Choroid plexus epithelial cell (primary cell): ENCODE results near the gene ZFP92.
"Not testable (repeated sequence)": the region's sequence is repeated elsewhere in the genome, so short reads cannot be mapped to it uniquely, and the experiment has no call there.

Source experiments
- DNase-seq: peaks from one replicate; pipeline ENCODE4 v3.0.0-alpha.2; 2010; ENCODE audit warnings: low read depth
- H3K4me3 ChIP-seq: 2 replicates; pipeline ENCODE4 v1.5.1; 2011; ENCODE audit warnings: low read depth, mild to moderate bottlenecking, control low read depth, low read length, moderate library complexity
- CTCF ChIP-seq: conservative IDR thresholded peaks from 2 replicates; pipeline ENCODE4 v1.5.1; 2011; ENCODE audit warnings: low read depth, mild to moderate bottlenecking, control low read depth, inconsistent platforms, low read length, moderate library complexity

ZFP92 gene

GRCh38 chrX:153396320-153397195 lies 14.7 kb upstream of the ZFP92 start:
- H3K4me3 ChIP-seq: no peak overlapping the region
- DNase-seq: no peak
- no peak for TF ChIP-seq CTCF

DNA sequence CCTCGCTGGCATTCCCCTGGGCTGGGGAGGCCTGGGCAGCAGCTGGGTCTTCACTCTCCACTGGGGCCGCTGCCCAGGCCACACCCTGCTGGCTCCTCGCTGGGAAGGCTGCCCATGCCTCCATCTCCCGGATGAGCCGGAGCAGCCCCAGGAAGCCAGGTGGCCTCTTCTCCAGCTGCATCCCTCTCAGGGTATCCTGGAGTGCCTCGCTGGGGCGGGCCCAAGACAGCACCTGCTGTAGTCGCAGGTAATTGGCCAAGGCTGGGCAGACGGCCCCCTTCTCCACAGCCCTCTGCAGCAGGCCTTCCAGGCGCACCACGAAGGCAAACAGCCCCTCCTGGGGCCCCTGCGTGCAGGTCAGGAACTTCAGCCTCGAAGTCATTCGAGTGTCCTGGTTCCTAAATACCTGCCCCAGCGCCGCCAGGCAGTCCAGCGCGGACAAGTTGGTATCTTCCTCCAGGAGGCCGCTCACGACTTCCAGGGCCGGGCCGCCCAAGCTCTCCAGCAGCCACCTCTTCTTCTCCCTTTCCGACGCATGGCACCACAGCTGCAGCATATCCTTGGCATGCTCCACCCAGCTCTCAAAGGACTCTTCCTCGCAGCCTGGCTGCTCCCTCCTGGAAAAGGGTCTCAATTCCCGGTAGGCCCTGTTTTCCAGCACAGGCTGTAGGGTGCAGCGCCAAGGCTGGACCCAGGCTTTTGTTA lies 13.9 kb upstream of the ZFP92 start:
- TF ChIP-seq CTCF: no peak
- H3K4me3 ChIP-seq: no peak overlapping the region
- DNase-seq: no peak

GRCh38 chrX:153398275-153398960 lies 12.9 kb upstream of the ZFP92 start:
- DNase-seq: no peak
- H3K4me3 ChIP-seq: no peak overlapping the region
- no peak for TF ChIP-seq CTCF

- H3K4me3 ChIP-seq: no peak overlapping the region
- TF ChIP-seq CTCF: peak; percentile 74
- peak; percentile 29 for DNase-seq
Observed at GRCh38 chrX:153400146-153401132, 10.8 kb upstream of the ZFP92 start.

DNA sequence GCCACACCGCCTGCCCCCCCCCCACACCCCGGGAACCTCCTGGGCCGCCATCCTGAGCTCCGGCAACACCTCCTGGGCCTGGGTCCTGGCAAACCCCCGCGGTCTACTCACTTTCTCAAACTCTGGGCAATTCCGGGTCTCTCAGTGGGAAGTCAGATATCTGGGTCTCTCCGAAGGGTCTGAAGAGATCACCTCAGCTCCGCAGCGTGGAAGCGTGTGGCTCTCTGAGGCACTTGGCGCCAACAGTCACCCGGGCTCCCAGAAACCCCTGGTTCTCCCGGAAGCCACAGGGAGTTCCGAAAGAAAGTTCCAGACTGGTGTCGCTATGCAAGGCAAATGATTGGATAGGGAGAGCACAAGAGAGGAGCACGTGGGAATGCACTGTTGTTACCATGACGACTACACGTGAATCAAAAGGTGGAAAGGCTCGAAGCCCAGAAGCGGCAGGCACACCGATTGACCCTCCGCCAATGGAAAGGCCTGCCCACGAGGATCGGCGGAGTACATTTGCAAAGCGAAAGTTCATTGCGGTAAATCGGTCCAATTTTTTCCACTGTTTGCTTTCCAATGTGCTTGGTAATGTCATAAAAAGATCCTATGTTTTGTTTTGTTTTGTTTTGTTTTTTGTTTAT lies 10.0 kb upstream of the ZFP92 start, which contains the start of gene PNMA6E:
Gene PNMA6E (minus strand): TSS at position 218 of the 632 bp plus-strand sequence. CDS start 2,501 bp downstream, outside the sequence.
- no peak within 1 kb of the TSS for H3K4me3 ChIP-seq

GRCh38 chrX:153404333-153404732 lies 6.9 kb upstream of the ZFP92 start:
- not testable (repeated sequence) for DNase-seq, H3K4me3 ChIP-seq

More for the DNA sequence above, 10.0 kb upstream of the ZFP92 start, which contains the start of gene PNMA6E:
- DNase-seq: no peak
- TF ChIP-seq CTCF: no peak
